DND-41 (cell line): ENCODE measurements around the gene HAO1.

Source experiments
- EZH2 ChIP-seq: IDR thresholded peaks from 3 replicates; pipeline ENCODE4 v1.6.1; 2012; ENCODE audit warnings: borderline replicate concordance, low read depth, mild to moderate bottlenecking, moderate library complexity, low read length, inconsistent platforms; ENCODE audit not compliant: severe bottlenecking
- TF ChIP-seq, protein P1 (sequence below): IDR thresholded peaks from 2 replicates; pipeline ENCODE4 v1.5.1; 2012; ENCODE audit warnings: borderline replicate concordance, low read length, moderate library complexity, mild to moderate bottlenecking; ENCODE audit not compliant: poor library complexity, severe bottlenecking; ENCODE audit errors: extremely low read depth

- TF ChIP-seq, protein P1, sequence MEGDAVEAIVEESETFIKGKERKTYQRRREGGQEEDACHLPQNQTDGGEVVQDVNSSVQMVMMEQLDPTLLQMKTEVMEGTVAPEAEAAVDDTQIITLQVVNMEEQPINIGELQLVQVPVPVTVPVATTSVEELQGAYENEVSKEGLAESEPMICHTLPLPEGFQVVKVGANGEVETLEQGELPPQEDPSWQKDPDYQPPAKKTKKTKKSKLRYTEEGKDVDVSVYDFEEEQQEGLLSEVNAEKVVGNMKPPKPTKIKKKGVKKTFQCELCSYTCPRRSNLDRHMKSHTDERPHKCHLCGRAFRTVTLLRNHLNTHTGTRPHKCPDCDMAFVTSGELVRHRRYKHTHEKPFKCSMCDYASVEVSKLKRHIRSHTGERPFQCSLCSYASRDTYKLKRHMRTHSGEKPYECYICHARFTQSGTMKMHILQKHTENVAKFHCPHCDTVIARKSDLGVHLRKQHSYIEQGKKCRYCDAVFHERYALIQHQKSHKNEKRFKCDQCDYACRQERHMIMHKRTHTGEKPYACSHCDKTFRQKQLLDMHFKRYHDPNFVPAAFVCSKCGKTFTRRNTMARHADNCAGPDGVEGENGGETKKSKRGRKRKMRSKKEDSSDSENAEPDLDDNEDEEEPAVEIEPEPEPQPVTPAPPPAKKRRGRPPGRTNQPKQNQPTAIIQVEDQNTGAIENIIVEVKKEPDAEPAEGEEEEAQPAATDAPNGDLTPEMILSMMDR = no peak
- TF ChIP-seq EZH2 = no peak
Observed at GRCh38 chr20:7935027-7935551, 5.2 kb downstream of the HAO1 start.
